ENCODE results near the gene STRAP. TPM values are rescaled to one million over a fixed set of nuclear protein-coding genes. Genes with fewer than 3 reads are reported as not detected.

STRAP gene
- total and polyA plus RNA-seq, 9 of the 15 experiments (the other 6 are each of a cell fraction or from before 2014, with no cell fraction given): 58.5 to 134 (median 89.5) TPM

GRCh38 chr12:15928346-15928745 is 46.2 kb downstream of the STRAP start:
- ATAC-seq (no peak), DNase-seq (ENCODE audit: extremely low read depth in 1 of 4, low spot score in 3 of 4) (no peak), FAIRE-seq (no peak)
- in situ Hi-C loops (cut with MboI): no loop called here
- H3K4me3 ChIP-seq: no peak overlapping the region
- H3K9me3 ChIP-seq (replicated peaks; ENCODE audit: control insufficient read depth, insufficient read depth, low read depth, low read length): no peaks in the 10 kb centered on the region
- WGBS (ENCODE audit: insufficient coverage, low coverage, missing lambda C conversion rate): 6% methylated on average over 2 of the region's 2 CpGs
- no peaks in the 10 kb centered on the region for H3K27me3 ChIP-seq (ENCODE audit: control insufficient read depth in 2 of 2, insufficient read depth in 2 of 2, low read length in 2 of 2)
- H3K9ac ChIP-seq (ENCODE audit: insufficient read depth in 1 of 2, low read depth in 2 of 2, low read length in 2 of 2): no peak overlapping the region
- no peak overlapping the region for H3K27ac ChIP-seq (ENCODE audit: extremely low read depth, low read depth, low read length)
- H4K20me1 ChIP-seq (replicated peaks; ENCODE audit: control insufficient read depth, insufficient read depth, low read length): no peaks in the 10 kb centered on the region
- POLR2A ChIA-PET: interaction anchor here (0.6 kb wide), 1 partner anchor 44 kb away, joined by 3 read pairs; no protein-coding TSS in a partner anchor
- CTCF ChIA-PET (ENCODE audit: low intra/inter-chr PET ratio): no interaction called here
- no TSS peak for BruUV-seq (replicated peaks)
- H3K4me1 ChIP-seq (replicated peaks in 1 of 2; ENCODE audit: control insufficient read depth in 2 of 2, insufficient read depth in 2 of 2, low read length in 2 of 2): no peaks in the 10 kb centered on the region
- H3K36me3 ChIP-seq (ENCODE audit: control insufficient read depth, insufficient read depth, low read length): no peaks in the 10 kb centered on the region
- no peak overlapping the region for H2AFZ ChIP-seq (ENCODE audit: low read depth, low read length)
- TF ChIP-seq RUNX1 (IDR thresholded peaks at IDR 0.05; ENCODE audit: low read depth) (no peak), CXXC5 (CRISPR knock-in tag; IDR thresholded peaks at IDR 0.05) (no peak), RBM15 (IDR thresholded peaks at IDR 0.05; ENCODE audit: insufficient read depth, low read length) (no peak)
- H3K4me2 ChIP-seq (ENCODE audit: insufficient read depth, low read length): no peak overlapping the region
- no peaks in the 10 kb centered on the region for H3K79me2 ChIP-seq (ENCODE audit: control insufficient read depth, insufficient read depth, low read length)
- H3K9me1 ChIP-seq (ENCODE audit: control insufficient read depth, insufficient read depth, low read length): no peaks in the 10 kb centered on the region
- intact Hi-C loops (cut with micrococcal nuclease): no loop called here

GRCh38 chr12:15928870-15929571 is 46.8 kb downstream of the STRAP start:
- intact Hi-C loops (cut with micrococcal nuclease) (no loop called here), in situ Hi-C loops (cut with MboI) (no loop called here)
- no peak overlapping the region for H3K27ac ChIP-seq (ENCODE audit: extremely low read depth, low read depth, low read length)
- H3K36me3 ChIP-seq (ENCODE audit: control insufficient read depth, insufficient read depth, low read length): no peaks in the 10 kb centered on the region
- no peaks in the 10 kb centered on the region for H3K9me1 ChIP-seq (ENCODE audit: control insufficient read depth, insufficient read depth, low read length)
- no TSS peak for BruUV-seq (replicated peaks)
- no peak for TF ChIP-seq KLF16 (IDR thresholded peaks at IDR 0.05)
- no peak for TF ChIP-seq NBN (IDR thresholded peaks at IDR 0.05; ENCODE audit: low read depth)
- no peak for TF ChIP-seq MYC (IDR thresholded peaks at IDR 0.05; ENCODE audit: low read depth, low read length)
- no peak for TF ChIP-seq MYC (CRISPR knock-in tag; IDR thresholded peaks at IDR 0.05; ENCODE audit: borderline replicate concordance, low read depth)
- TF ChIP-seq RAD51 (IDR thresholded peaks at IDR 0.05; ENCODE audit: borderline replicate concordance, low read depth): 0 out of 2 replicates have a peak, but pooled peaks have one; percentile 9
- no peak for TF ChIP-seq MEF2D (tag; conservative IDR thresholded peaks at IDR 0.05; ENCODE audit: low read depth)
- no peak overlapping the region for H3K9ac ChIP-seq (ENCODE audit: insufficient read depth in 1 of 2, low read depth in 2 of 2, low read length in 2 of 2)
- ChIA-PET POLR2A (interaction anchor here (0.6 to 0.7 kb wide), 2 partner anchors 10 to 45 kb away, joined by 3 to 4 read pairs; no protein-coding TSS in a partner anchor), CTCF (ENCODE audit: low intra/inter-chr PET ratio) (no interaction called here)
- ATAC-seq (no peak), DNase-seq (ENCODE audit: extremely low read depth in 1 of 4, low spot score in 3 of 4) (no peak), FAIRE-seq (no peak)
- no peaks in the 10 kb centered on the region for H3K27me3 ChIP-seq (ENCODE audit: control insufficient read depth in 2 of 2, insufficient read depth in 2 of 2, low read length in 2 of 2)
- H3K4me2 ChIP-seq (ENCODE audit: insufficient read depth, low read length): no peak overlapping the region
- WGBS (ENCODE audit: insufficient coverage, low coverage, missing lambda C conversion rate): 9% methylated on average over 10 of the region's 10 CpGs
- H3K4me3 ChIP-seq: no peak overlapping the region
- no peaks in the 10 kb centered on the region for H3K9me3 ChIP-seq (replicated peaks; ENCODE audit: control insufficient read depth, insufficient read depth, low read depth, low read length)
- H3K4me1 ChIP-seq (replicated peaks in 1 of 2; ENCODE audit: control insufficient read depth in 2 of 2, insufficient read depth in 2 of 2, low read length in 2 of 2): no peaks in the 10 kb centered on the region
- no peaks in the 10 kb centered on the region for H4K20me1 ChIP-seq (replicated peaks; ENCODE audit: control insufficient read depth, insufficient read depth, low read length)
- no peak overlapping the region for H2AFZ ChIP-seq (ENCODE audit: low read depth, low read length)
- H3K79me2 ChIP-seq (ENCODE audit: control insufficient read depth, insufficient read depth, low read length): no peaks in the 10 kb centered on the region
